Measurements from ENCODE around the gene PCDHGA1.

The PCDHGA1 gene

GRCh38 chr5:141437221-141437620, 106.9 kb downstream of the PCDHGA1 start:
- TF ChIP-seq CTCF (IDR thresholded peaks at IDR 0.05; ENCODE audit: low read depth, low read length) = no peak
- no peak overlapping the region for H3K4me3 ChIP-seq (ENCODE audit: low read depth, low read length)

GRCh38 chr5:141439411-141440141, 109.3 kb downstream of the PCDHGA1 start:
- no peak overlapping the region for H3K4me3 ChIP-seq (ENCODE audit: low read depth, low read length)
- TF ChIP-seq CTCF (IDR thresholded peaks at IDR 0.05; ENCODE audit: low read depth, low read length) = no peak

- no peak for TF ChIP-seq CTCF (IDR thresholded peaks at IDR 0.05; ENCODE audit: low read depth, low read length)
Observed at GRCh38 chr5:141440341-141440740, 110.0 kb downstream of the PCDHGA1 start.

DNA sequence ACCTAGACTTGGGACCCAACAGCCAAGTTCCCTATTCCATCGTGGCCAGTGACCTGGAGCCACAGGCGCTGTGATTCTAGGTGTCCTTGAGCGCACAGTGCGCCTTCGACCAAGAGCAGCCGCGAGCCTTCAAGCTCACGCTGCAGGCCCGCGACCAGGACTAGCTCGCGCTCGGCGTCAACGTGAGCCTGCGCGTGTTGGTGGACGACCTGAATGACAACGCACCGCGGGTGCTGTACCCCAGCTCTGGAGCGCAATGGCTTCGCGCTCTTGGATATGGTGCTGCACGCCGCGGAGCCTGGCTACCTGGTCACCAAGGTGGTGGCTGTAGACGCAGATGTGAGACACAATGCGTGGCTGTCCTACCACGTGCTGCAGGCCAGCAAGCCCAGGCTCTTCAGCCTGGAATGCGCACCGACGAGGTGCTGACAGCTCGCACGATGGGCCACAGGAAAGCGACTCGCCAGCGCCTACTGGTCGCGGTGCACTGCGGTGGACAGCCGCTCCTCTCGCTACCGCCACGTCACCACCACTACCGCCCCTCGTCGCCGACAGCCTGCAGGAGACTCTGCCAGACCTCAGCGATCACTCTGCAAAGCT, 111.4 kb downstream of the PCDHGA1 start:
- no peak for TF ChIP-seq CTCF (IDR thresholded peaks at IDR 0.05; ENCODE audit: low read depth, low read length)
- H3K4me3 ChIP-seq (ENCODE audit: low read depth, low read length) = no peak overlapping the region

More at GRCh38 chr5:141440341-141440740, 110.0 kb downstream of the PCDHGA1 start:
- no peak overlapping the region for H3K4me3 ChIP-seq (ENCODE audit: low read depth, low read length)

GRCh38 chr5:141465351-141465750, 135.0 kb downstream of the PCDHGA1 start:
- TF ChIP-seq CTCF (IDR thresholded peaks at IDR 0.05; ENCODE audit: low read depth, low read length) = no peak
- H3K4me3 ChIP-seq (ENCODE audit: low read depth, low read length) = no peak overlapping the region

GRCh38 chr5:141475625-141476131, 145.4 kb downstream of the PCDHGA1 start, which contains the start of gene PCDHGC3:
Gene PCDHGC3, plus strand, starts transcription at chr5:141475966. Its CDS starts 151 bp downstream, at chr5:141476117.
- peak; percentile 12; the same call in 1 of the 2 replicates for TF ChIP-seq CTCF (IDR thresholded peaks at IDR 0.05; ENCODE audit: low read depth, low read length)
- peak within 1 kb of the TSS; percentile 73 for H3K4me3 ChIP-seq (ENCODE audit: low read depth, low read length)

All from WI38 (cell line).